ENCODE measurements around the gene TTC39A. TPM values are rescaled to one million over a fixed set of nuclear protein-coding genes. Genes with fewer than 3 reads are reported as not detected.
"Not testable (repeated sequence)": the region's sequence is repeated elsewhere in the genome, so short reads cannot be mapped to it uniquely, and the experiment has no call there.

Gene TTC39A
- polyA plus RNA-seq, 3 donors: 6.4 to 8.0 (median 7.7) TPM

DNA sequence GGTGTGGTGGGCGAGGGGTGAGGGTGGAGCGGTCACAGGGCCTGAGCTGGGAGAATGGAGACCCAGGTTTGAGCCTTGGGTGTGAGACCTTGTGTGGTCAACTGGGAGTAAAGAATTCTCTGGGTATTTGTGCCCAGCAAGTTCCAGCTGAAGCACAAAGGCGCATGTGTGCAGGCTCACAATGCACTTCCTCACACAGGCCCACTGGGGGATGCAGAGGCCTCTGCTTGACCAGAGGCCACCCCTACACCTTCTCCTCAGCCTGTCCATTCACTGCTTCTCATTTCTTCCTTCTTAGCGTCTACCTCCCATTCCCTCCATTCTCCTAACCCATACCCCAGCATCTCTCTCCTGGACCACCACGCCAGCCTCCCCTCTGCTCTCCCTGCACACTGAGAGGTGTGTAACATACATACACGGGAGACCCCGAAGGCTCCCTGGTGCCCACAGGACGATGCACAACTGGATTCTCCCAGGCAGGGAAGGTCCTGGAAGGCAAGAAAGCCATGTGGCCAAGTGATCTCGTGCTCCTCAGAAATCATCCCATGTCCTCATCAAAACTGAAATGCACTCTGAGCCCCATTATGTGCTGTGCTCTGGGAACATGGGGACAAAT, 12.3 kb upstream of the TTC39A start:
- no peak for DNase-seq (ENCODE audit: extremely low read depth in 1 of 11, low read depth in 9 of 11, low spot score in 4 of 11)

DNA sequence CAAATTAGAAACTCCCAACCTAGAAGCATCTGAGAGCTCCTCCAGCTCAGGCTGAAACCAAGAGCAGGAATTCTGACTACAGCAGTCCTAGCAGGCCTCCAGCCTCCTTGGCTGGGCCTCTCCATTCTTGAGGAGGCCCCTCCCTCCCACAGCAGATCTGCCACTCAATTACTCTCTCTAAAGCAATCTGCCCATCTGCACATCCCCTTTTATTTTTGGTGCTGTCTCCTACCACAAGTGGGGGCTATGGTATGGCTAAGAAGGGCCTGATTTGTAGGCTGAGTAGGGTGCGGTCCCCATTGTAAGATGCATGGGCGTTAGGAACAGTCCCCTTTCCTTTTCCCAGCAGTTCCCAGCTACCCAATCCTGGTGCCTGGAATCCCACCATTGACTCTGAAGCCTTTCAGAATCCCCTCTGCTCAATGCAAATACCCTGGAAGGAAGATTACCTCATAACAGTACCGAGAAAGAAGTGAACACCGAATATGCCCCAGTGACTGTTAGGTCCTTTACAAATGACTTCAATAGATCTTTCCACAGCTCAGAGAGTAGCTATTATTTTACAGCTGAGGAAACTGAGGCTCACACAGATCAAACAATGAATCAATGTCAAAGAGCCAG, 11.6 kb upstream of the TTC39A start:
- no peak for DNase-seq (ENCODE audit: extremely low read depth in 1 of 11, low read depth in 9 of 11, low spot score in 4 of 11)

DNA sequence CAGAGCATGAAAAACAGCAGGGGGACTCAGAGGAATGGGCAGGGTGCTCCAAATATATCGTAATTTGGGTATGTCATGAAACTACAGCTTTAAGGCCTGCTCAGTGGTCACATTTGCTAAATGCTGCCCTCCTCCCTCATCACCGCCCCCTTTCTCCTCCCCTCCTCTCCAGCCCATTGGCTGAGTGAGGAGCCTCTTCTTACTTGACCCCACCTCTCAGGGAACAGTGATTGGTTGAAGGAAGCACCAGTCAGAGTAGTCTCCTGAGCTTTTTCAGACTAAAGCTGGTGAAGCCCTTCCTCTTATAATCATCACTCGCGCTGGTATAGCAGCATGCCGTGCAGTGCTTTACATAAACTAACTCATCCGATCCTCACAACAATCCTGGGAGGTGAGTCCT, 10.0 kb upstream of the TTC39A start:
- DNase-seq (ENCODE audit: extremely low read depth in 1 of 11, low read depth in 9 of 11, low spot score in 4 of 11): no peak

DNA sequence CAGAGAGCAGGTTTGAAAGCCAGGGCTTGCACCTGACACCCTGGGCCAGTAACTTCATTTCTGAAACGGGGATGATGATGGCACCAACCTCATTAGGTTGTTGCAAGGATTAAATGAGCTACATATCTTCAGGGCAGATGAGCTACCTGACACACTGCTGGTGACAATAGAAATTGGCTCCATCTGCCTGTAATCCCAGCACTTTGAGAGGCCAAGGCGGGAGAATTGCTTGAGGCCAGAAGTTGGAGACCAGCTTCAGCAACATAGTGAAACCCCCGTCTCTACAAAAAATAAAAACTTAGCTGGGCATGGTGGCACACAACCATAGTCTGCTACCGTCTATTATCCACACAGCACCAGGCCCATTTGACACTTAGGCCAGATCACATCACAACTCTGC, 6.3 kb upstream of the TTC39A start:
- no peak for DNase-seq (ENCODE audit: extremely low read depth in 1 of 11, low read depth in 9 of 11, low spot score in 4 of 11)

DNA sequence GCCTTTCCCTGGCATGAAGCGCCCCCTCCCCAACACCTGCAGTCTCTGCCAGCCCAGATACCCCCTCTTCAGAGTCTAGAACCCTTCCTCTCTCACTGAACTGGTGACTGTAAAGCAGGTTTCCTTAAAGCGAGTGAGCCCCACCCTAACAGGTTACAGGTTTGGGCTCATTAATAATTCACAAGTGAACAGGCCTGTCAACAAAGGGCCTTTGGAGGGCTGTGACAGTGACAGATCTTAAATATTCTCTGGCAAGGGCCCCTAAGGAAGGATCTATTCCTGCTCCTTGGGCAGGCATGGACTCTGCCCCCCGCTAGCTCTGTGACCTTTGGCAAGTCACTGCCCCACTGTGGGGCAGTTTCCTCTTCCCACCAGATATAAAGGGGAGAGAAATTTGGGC, 5.6 kb upstream of the TTC39A start:
- no peak for DNase-seq (ENCODE audit: extremely low read depth in 1 of 11, low read depth in 9 of 11, low spot score in 4 of 11)

DNA sequence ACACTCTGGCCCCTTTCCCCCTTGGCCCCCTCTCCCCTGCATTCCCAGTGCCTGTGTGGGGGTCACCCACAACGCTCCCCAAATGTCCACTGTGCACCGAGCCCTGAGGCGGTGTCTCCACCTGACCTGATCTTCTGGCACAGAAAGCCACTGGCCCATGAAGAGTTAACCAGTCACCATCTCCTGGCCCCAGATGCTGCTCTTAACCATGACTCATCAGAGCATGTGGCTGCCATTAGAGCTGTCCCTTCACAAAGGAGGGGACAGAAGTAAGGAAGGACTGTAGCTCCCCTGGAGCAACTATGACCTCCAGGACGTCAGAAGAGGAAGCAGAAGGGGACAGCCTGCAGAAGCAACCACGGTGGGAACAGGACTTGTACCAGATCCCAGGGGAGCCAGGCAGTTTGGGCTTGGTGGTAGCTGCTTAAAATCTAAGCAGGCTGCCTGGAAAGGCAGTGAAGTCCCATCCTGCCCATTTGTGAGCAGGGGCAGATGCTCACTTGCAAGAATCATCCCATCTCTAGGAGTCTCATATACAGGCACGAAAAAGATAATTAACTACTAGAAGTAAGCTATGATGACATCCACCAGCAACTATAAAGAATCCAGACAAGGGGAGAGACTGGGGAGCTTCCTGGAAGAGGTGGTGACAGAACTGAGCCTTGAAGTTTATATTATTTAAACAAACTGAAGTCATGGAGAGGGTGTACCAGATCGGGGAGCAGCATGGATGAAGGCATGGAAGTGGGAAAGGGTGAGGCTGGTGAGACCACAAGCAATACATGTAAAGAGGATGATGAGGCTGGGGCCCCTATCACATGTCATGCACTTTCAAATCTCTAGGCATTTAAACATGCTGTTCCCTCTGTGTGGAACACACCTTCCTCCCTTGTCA, 1.1 kb upstream of the TTC39A start:
- DNase-seq (ENCODE audit: extremely low read depth in 1 of 11, low read depth in 9 of 11, low spot score in 4 of 11): peak in 1 of 11 donors; percentile 30

DNA sequence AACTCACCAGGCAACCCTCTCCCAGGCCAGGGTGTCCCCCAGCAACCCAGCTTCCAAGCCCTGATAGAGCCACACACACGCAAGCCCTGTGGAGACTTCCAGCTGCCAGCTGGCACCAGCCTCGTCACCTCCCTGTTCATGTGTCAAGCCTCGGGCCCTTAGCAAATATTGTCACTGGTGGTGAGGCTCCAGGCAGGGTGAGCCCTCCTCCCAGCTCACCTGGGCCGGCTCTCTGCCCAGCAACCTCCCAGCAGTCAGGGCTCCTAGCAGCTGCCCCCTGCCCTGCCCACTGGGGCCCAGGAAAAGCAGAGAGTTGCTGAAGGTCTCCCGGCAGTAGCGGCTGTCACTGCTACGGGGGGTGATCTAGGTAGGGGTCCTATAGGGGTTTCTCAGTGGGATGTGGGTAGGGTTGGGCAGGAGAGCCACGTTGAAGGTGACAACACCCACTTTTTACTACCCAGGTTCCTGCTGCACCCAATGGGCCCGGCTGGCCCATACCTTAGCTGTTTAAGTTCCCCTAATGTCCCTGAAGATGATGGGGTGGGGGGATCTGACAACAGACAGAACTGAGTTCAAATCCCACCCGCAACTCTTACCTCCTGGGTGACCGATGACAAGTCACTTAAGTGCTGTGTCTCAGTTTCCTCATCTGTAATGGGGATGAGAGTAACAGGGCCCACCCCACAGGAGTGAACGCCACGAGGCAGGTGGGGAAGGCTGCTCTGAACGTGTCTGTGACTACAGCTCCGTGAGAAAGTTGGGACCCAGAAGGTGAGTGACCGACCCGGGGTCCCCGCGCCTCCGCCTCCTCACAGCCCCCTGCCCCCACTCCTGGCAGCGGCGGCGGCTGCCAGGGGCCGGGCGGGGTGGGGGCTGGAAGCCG, 678 bp downstream of the TTC39A start:
- no peak for DNase-seq (ENCODE audit: extremely low read depth in 1 of 11, low read depth in 9 of 11, low spot score in 4 of 11)

DNA sequence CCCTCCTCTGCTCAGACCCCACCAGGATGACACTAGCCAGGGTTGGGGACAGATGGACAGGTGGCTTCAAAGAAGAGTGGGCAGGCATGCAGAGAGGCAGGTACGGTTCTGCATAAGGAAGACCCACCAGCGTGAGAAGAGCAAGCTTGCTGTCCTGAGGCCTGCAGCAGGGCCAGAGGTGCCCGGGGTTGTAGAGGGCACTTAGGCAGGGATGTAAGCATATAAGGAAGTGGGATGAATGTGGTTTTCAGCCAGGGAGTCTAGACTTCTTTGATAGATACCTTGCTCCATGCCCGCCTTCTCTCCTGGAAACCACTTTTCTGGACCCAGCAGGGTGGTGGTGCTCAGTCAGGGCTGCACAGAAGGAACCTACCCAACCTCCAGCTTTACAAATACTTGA, 1.4 kb downstream of the TTC39A start:
- no peak for DNase-seq (ENCODE audit: extremely low read depth in 1 of 11, low read depth in 9 of 11, low spot score in 4 of 11)

DNA sequence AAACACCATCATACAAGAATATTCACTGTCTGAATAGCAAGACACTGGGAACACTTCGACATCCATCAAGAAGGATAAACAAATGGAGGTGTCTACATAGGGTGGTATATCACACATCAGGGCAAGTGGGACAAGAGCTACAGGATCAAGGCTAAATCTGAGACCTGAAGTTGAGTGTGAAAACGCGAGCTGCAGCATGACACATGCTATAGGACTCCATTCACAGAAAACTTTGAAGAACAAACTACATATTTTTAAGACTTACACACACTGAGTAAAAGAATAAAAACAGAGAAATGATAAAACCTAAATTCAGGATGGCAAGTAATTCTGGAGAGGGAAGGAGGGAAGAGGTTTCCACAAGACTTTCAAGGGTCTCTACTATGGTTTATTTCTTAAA, 2.1 kb downstream of the TTC39A start:
- no peak for DNase-seq (ENCODE audit: extremely low read depth in 1 of 11, low read depth in 9 of 11, low spot score in 4 of 11)

DNA sequence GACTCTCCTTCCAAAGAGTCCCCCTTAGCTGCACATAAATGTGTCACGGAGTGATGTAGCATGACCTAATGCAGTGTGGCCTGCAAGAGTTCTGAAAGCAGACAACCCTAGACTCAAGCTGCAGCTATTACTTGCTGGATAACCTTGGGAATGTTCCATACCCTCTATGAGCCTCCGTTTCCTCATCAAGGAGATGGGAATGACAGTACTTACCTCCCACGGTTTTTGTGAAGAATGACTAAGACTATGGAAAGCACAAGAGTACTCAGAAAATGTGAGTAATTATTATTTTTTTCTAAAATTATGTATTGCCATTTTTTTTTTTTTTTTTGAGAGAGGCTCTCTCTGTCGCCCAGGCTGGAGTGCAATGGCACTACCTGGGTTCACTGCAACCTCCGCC, 3.0 kb downstream of the TTC39A start:
- no peak for DNase-seq (ENCODE audit: extremely low read depth in 1 of 11, low read depth in 9 of 11, low spot score in 4 of 11)

DNA sequence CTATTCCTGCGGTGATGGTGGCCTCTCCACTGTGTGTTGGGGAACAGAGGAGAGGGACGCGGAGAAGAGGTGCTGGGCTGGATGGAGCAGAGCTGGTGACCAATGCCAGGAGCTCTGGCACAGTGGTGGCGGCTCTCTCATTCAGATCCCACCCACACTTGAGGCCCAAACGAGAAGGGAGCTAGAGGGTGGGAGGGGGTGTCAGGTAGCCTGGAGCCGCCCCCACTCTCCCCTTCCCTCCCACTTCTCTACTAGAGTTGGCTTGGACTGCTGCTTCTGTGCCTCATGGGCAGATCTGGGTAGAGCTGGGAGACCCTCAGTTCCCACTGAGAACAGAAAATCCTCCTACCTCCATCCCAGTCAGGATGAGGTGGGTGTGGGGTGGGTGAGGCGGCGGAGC, 3.5 kb downstream of the TTC39A start:
- no peak for DNase-seq (ENCODE audit: extremely low read depth in 1 of 11, low read depth in 9 of 11, low spot score in 4 of 11)

DNA sequence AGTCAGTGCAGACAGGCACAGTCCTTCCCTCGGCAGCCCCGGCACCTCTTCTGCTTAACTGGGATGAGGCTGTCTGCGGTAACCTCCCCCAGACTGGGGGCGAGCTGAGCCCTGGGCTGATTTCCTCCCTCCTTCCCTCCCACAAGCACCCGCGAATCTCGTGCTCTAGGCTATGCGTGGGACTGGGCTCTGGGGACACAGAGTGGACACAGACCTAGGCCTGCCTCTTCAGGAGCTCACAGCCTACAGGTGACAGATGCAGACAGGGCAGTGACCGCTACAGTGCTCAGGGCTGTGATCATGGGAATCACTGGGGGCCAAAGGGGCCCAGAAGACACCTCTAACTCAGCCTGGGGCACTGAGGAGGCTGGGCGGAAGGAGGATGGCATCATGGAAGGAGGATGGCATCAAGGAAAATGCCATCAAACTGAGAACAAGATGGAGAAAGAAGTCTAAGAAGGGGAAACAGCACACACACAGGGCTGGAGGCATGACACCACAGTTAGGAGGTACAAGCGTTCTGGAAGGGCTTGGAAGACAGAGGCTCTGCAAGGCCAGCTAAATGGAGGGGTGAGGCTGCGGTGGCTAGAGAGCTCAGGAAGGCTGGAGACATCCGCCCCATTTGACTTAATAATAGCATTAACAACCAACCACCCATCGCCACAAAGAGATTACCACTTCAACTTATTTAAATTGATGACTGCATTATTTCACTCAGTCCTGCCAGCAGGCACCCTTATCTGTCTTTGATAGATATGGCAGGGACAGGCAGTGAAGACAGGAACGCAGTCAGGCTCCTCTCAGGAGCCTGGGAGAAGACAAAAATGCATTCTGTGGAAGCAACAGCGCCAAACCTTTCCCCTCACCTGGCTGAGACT, 4.2 kb downstream of the TTC39A start:
- no peak for DNase-seq (ENCODE audit: extremely low read depth in 1 of 11, low read depth in 9 of 11, low spot score in 4 of 11)

DNA sequence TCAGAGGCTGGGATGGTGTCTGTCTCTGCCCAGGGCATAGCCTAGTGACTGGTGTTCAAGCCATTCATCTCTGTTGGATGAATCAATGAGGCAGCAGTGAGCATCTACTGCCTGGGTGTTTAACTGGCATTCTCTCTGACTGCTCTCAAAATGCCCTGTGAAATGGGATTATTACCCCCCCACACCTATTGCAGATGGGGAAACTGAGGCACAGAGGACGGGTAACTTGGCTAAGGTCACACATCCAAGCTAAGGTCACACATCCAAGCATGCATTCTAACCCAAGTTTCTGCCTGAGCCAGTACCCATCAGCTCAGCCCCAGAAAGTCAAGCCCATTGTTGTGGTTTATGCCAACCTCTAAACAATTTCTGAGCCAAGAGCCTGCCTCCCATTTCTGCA, 5.0 kb downstream of the TTC39A start:
- DNase-seq (ENCODE audit: extremely low read depth in 1 of 11, low read depth in 9 of 11, low spot score in 4 of 11): no peak

DNA sequence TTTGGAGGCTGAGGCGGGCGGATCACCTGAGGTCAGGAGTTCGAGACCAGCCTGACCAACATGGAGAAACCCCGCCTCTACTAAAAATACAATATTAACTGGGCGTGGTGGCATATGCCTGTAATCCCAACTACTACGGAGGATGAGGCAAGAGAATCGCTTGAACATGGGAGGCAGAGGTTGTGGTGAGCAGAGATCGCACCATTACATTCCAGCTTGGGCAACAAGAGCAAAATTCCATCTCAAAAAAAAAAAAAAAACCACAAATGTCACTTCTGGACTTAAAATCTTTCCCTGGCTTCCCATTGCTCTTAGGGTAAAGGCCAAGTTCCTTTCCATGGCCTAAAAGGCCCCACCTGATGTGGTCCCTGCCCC, 5.4 kb downstream of the TTC39A start:
- DNase-seq (ENCODE audit: extremely low read depth in 1 of 11, low read depth in 9 of 11, low spot score in 4 of 11): not testable (repeated sequence)

DNA sequence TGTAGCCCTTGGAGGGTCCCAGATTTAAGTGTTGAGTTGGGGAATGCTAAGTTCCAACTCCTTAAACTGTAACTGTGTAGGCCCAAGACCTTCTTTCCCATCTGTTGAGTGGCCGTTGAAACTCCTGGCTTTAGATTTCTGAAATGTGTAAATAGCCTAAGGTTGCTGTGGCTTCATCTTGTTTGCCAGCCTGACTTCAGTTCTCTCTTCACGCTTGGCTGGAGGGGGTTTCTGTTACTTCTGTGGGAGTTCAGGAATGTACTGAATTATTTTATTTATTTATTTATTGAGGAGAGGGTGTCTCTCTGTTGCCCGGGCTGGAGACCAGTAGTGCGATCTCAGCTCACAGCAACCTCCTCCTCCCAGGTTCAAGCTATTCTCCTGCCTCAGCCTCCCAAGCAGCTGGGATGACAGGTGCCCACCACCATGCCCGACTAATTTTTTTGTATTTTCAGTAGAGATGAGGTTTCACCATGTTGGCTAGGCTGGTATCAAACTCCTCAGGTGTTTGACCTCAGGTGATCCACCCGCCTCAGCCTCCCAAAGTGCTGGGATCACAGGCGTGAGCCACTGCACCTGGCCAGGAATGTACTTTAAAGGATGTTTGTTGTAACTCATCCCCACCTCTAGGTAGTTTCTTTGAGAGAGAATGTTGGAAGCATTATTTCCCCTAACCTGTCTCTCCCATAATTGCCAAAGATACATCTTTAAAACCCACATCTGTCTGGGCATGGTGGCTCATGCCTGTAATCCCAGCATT, 5.9 kb downstream of the TTC39A start:
- DNase-seq (ENCODE audit: extremely low read depth in 1 of 11, low read depth in 9 of 11, low spot score in 4 of 11): peak in 7 of 11 donors; percentile 40 to 67 (median 58)

DNA sequence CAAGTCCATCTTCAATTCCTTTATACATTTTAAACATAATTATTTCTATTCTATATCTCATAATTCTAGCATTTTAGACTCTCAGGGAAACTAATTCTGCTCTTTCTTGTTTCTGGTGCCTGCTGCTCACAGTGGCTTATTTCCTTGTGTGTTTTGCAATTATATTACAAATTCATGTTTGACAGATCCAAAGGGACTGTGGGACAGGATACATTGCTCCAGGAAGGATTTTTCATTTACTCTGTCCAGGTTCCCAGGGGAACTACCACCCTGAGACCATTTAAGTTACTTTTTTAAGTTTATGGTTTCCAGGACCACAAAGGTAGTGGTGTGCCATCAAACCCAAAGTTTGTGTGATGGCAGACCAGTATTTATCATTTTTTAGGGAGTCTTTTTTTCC, 6.6 kb downstream of the TTC39A start:
- no peak for DNase-seq (ENCODE audit: extremely low read depth in 1 of 11, low read depth in 9 of 11, low spot score in 4 of 11)

DNA sequence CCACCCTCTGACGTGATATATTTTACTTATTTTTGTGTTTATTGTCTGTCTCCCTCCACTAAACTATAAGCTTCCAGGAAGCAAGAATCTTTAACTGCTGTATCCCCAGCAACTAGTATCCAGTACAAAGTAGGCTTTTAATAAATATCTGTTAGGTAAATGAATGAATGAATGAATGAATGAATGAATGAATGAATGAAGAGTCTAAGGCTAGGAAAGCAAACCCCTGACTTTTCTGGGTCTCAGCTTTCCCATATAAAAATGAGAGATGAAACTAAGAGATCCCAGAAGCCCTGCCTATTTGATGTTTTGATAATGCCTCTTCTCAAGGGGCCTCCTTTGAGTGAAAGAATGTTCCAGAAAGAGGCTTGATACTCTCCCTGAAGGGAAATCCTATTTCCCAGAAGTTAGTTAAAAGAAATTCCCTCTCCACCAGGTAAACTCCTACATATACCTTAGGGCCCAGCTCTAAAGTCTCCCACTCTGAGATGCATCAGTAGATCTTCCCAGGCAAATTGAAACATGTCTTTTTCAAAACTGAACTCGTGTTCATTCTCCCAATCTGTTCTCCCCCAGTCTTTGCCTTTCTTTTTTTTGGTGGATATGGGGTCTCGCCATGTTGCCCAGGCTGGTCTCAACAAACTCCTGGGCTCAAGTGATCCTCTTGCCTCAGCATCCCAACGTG, 7.8 kb downstream of the TTC39A start:
- DNase-seq (ENCODE audit: extremely low read depth in 1 of 11, low read depth in 9 of 11, low spot score in 4 of 11): no peak
